ENCODE results near the gene EML6.
"Not testable (repeated sequence)": the region's sequence is repeated elsewhere in the genome, so short reads cannot be mapped to it uniquely, and the experiment has no call there.

EML6 gene

DNA sequence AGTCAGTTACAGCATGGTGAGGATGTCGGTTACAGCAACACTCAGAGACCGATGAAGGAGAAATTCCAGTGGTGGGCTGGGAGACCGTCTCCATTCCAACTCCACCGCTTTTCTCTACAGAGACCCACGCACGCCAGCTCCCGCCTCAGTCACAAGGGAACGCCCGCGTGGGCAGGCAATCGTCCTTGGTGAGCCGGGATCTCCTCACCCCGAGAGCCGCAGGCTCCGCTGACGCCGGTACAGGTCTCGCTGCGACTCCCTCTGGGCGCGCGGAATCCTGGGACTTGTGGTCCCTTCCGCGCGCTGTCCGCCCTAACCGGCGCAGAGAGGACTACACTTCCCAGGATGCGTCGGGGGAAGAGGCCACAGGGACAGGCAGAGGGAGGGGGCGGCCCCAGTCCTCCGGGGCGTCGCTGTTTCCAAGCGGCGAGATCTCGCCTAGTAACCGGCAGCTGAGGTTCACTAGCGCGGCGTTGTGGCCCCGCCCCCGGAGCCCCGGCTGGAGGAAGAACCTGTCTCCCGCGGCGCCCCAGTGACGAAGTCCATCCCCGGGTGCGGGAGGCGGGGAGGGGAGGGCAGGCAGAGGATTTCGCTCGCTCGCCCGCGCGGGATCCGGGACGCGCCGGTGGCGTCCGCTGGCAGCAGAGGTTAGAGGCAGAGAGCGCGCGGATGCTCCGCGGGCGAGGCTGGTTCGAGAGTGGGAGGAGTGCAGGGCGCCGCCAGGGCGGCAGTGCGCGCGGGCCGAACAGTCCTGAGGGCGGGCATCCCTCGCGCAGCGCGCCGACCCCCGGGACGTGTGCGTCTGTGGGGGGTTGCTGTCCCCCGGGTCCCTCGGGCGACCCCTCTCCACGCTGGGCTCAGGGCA is at the start of gene EML6:
TSS of gene EML6 (plus strand) at position 532 of the 865 bp plus-strand sequence. CDS start 1,400 bp downstream, outside the sequence.
- DNase-seq (ENCODE audit: low spot score), result peak; percentile 99

DNA sequence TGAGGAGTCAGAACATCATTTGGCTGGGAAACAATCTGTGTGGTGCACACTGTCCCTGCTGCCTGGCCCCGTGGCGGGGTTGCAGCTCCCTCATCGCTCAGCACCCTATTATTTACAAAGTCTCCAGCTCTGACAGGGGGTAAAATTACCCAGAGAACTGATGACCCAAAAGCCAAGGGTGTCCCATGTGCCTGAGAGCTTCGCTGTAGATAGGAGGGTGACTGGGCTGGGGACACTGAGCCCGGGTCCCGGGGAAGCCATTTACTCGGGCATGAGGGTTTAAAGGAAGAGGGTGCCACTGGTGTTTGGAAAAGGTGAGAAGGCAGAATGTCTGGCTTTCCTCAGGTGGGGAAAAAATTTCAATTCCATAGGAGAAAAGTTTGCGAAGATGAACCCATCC is 48.2 kb upstream of the EML6 start:
- DNase-seq (ENCODE audit: low spot score), result no peak

DNA sequence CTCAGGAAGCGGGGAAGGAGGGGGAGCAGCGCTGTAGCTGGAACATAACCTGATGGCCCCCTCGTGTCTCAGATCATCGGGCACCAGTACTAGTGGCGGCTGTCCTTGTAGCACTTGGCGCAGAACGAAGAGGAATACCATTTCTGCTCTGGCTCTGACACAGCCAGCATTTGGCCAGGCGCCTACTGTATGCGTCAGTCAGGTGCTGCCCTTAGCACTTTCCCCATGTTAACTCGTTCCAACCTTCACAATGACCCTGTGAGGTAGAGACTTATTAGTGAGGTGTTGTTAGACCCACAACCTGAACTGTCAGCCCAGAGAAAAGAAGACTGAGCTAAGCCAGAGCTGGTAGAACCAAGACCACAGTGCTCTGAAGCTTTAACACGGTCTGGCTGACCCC is 47.7 kb upstream of the EML6 start:
- DNase-seq (ENCODE audit: low spot score), result no peak

DNA sequence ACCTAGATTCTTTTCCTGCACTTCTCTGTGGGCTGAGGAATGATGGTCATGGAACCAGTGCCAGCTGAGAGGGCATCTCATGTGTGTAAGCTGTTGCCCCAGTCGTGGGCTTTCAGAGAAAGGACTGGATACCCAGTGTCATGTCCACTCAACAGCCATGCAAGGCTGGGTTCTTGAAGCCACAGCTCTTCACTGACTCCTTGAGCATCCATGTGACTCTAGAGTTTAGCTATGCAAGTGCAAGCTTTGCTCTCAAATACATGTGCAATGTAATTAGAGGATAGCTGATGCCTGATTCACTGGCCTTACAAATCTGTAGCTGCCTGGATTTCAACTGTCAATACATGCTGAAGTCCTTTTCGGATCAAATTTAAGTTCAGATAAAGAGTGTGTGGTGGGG is 46.8 kb upstream of the EML6 start:
- no peak for DNase-seq (ENCODE audit: low spot score)

DNA sequence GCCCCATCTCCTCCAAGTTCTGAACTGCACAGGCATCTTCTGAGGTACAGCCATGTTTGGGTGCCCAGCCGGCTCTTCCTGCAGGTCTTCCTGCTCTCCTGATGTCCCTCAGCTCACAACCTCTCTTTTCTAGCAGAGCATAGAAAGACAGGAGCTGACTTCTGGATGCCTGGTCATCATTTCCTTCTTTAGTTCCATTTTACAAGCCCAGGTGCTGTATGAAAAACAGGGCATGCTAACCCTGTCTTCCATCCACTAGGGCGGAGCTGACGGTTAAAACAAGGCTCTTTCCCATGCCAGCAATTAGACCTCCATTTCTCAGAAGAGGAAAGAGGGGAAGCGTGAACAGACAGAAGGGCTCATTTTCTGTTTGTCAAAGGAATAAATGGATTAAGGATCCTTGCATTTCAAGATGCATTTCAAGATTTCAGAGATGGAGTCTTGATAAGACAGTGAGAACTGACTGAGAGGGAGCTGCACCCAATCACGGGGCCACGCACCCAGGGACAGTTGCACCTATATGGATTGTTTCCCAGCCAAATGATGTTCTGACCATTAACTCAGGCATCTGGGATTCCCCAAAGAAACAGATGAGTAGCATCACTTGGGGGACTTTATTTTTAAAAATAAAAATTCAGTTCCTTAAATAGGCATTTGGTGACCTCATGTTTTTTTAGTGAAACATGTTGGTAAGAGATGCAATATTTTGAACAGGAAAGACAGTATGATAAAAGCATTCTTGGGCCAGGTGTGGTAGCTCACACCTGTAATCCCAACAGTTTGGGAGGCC is 45.8 kb upstream of the EML6 start:
- DNase-seq (ENCODE audit: low spot score), result no peak

GRCh38 chr2:54678719-54679118 is 44.7 kb upstream of the EML6 start:
- no peak for DNase-seq (ENCODE audit: low spot score)

DNA sequence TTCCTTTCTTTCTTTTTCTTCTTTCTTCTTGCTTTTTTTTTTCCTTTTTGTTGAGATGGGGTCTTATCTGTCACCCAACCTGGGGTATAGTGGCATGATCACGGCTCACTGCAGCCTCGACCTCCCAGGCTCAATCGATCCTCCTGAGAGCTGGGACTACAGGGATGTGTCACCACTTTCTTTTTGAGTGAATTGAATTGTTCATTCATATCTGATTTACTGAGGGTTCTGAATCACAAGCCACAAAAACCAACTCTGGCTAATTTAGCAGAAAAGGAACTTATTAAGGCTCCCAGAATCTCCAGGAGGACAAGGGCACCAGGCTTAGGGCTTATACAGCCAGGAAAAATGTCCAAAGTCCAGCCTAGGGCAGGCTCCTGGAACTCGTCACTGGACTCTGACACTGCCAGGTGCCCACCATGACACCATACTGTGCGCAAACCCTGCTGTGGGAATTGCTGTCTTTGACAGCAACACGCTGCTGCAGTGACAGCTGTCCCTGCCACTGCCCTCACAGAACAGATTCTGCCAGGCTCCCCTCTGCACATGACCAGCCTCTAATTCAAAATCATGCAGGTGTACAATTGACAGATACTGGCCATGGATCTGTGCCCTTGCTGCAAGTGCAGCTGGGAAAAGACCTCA is 42.9 kb upstream of the EML6 start:
- no peak for DNase-seq (ENCODE audit: low spot score)

DNA sequence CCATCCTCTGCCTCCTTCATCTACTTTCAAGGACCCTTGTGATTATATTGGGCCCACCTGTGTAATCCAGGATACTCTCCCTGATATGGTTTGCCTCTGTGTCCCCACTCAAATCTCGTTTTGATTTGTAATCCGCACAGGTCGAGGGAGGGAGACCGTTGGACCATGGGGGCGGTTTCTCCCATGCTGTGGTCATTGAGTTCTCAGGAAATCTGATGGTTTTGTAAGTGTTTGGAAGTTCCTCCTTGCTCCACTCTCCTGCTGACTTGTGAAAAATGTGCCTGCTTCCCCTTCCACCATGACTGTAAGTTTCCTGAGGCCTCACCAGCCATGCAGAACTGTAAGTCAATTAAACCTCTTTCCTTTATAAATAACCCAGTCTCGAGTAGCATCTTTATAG is 42.0 kb upstream of the EML6 start:
- DNase-seq (ENCODE audit: low spot score), result no peak

DNA sequence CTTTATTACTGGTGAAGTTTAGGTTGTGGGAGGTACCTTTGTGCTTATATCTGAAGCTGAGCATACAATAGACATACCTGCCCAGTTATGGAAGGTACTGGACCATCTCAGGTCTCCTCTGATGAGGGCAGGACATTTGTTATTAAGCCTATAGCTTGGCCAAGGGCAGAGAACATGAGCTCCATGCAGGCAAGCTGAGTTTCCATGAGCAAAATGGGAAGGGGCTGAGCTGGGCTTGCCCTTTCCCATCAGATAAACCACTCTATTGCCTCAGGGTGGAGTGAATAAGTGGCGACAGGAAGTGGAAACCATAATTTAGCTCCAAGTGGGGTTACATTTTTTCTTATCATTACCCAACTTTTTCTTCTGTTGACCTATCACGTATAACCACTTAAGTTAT is 39.9 kb upstream of the EML6 start:
- DNase-seq (ENCODE audit: low spot score), result no peak

DNA sequence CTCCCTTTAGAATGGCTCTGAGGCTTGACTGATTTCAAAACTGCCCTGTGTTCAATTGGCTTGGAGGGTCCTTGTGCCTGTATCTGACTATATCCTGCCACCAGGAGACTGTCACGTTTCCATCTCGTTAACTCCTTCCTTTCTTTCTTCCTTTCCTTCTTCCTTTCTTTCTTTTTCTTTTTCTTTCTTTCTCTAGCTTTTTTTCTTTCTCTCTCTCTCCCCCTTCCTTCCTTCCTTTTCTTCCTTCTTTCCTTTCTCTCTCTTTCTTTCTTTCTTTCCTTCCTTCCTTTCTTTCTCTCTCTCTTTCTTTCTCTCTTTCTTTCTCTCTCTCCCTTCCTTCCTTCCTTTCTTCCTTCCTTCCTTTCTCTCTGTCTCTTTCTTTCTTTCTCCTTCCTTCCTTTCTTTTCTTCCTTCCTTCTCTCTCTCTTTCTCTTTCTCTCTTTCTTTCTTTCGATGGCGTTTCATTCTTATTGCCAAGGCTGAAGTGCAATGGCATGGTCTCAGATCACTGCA is 38.1 kb upstream of the EML6 start:
- no peak for DNase-seq (ENCODE audit: low spot score)

DNA sequence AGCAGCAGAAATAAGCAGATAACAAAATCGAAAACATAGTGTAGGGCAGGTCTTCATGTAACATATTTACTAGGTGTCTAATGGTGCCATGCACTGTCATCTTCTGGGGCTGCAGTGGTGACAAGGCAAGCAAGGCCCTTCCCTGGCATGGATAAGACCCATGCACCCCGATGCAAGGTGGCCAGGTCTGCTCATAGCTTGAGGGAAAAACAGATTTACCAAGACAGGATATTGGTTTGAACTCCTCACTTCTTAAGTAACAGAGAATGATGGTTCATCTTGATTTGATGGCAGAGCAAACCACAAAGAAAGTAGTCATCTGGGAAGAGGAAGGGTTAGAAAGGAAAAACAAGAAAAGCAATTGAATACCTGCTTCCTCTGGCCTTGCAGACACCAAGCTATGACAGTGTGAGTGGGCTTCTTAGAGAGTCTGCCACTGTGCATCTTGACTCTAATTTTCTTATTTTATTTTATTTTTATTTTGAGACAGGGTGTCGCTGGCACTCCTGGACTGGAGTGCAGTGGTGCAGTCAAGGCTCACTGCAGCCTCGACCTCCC is 35.8 kb upstream of the EML6 start:
- no peak for DNase-seq (ENCODE audit: low spot score)

GRCh38 chr2:54691445-54692135 is 31.9 kb upstream of the EML6 start:
- no peak for DNase-seq (ENCODE audit: low spot score)

DNA sequence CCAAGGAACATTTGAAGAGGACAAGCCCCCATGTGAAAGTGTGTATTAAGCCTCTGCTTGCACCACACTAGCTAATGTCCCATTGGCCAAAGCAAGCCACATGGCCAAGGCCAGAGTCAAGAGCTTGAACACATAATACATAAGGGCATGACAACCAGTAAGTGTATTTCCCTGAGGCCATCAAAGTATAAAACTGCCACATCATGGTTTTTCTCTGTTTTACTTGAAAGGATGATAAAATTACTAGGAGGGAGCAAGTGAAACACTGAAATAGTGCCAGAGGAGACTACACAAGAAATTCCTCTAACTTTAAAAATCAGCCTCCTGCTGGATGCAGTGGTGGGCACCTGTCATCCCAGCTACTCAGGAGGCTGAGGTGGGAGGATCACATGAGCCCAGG is 30.9 kb upstream of the EML6 start:
- no peak for DNase-seq (ENCODE audit: low spot score)

DNA sequence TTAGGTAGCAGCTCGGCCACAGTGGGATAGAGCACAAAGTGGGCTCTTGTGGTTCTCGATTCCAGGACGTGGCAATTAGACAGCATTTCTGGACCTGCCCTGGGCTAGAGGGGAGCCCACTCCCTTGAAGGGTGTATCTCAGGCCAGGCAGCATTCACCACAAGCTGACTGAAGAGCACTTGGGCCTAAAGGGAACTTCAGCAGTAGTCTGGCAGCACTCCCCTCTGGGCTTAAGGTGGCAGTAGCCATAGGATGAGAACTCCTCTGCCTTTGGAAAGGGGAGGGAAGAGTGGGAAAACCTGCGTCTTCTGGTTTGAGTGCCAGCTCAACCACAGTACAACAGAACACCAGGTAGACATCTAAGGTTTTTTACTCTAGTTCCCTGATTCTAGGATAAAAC is 28.1 kb upstream of the EML6 start:
- DNase-seq (ENCODE audit: low spot score), result no peak

- DNase-seq (ENCODE audit: low spot score), result no peak
These were observed 25.5 kb upstream of the EML6 start for GRCh38 chr2:54697934-54698333.

DNA sequence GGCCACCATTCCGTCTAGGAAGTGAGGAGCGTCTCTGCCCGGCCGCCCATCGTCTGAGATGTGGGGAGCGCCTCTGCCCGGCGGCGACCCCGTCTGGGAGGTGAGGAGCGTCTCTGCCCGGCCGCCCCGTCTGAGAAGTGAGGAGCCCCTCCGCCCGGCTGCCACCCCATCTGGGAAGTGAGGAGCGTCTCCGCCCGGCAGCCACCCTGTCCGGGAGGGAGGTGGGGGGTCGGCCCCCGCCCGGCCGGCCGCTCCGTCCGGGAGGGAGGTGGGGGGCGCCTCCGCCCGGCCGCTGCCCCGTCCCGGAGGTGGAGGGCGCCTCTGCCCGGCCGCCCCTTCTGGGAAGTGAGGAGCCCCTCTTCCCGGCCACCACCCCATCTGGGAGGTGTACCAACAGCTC is 24.5 kb upstream of the EML6 start:
- not testable (repeated sequence) for DNase-seq (ENCODE audit: low spot score)

- no peak for DNase-seq (ENCODE audit: low spot score)
These were observed 23.8 kb upstream of the EML6 start for GRCh38 chr2:54699665-54700064.

DNA sequence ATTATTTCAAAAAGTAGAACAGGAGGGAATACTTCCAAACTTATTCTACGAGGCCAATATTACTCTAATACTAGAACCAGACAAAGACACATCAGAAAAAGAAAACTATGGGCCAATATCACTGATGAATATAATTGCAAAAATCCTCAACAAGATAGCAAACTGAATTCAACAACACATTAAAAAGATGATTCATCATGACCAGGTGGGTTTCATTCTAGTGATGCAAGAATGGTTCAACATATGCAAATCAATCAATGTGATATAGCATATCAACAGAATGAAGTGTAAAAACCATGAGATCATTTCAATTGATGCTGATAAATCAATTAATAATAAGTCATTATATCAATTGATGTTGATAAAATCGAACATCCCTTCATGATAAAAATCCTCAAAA is 22.4 kb upstream of the EML6 start:
- no peak for DNase-seq (ENCODE audit: low spot score)

GRCh38 chr2:54704238-54704637 is 19.2 kb upstream of the EML6 start:
- no peak for DNase-seq (ENCODE audit: low spot score)

DNA sequence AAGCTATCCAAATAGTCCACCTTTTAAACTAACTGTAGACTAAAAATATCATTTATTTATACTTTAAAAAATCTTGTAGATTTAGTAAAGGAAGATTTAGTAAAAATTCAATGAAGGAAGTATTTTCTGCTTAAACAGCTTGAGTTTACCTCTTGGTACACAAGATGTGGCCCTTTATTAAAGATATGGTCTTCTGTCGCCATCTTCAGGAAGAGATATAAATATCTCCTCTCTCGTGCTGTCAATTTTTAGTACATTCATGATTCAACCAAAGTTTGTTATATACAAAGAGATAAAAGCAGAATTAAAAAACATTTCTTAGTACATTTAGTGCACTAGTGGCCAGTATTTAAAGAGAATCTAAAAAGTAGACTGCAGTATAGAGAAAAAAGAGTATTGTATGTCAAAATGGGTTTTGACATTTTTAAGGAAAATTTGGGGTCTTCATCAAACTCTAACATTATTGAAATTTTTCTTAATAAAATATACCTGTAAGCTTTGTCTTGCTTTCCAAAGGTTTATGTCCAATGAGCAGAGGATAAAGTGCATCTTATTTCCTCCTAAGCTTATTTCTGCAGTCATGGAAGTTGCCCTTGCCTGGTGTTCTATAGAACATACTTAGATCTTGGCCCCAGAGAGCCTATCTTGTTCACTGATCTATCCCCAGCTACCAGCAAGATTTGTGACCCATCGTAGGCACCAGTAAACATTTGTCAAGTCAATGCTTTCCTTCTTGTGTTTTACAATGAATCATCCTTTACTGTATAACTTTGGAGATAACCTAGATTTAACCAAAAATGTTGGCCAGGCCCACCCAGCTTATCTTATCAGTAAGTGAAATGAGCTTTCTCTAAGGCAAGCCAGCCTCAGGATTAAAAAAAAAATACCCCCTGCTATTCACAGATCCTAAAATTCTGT is 18.5 kb upstream of the EML6 start:
- DNase-seq (ENCODE audit: low spot score), result peak; percentile 61

GRCh38 chr2:54706622-54707021 is 16.8 kb upstream of the EML6 start:
- DNase-seq (ENCODE audit: low spot score), result no peak
